ENCODE results near the gene PIAS2. TPM values are rescaled to one million over a fixed set of nuclear protein-coding genes. Genes with fewer than 3 reads are reported as not detected.
"Not testable (repeated sequence)": the region's sequence is repeated elsewhere in the genome, so short reads cannot be mapped to it uniquely, and the experiment has no call there.

Gene PIAS2
- total RNA-seq, 4 donors from 2014 or later = 19.5 to 33.8 (median 27.0) TPM

GRCh38 chr18:46810481-46811000, 106.8 kb downstream of the PIAS2 start:
- 88 to 100% methylated on average over 2 of the region's 2 CpGs for WGBS, 2 donors (ENCODE audit: low coverage in 1 of 2)
- TF ChIP-seq POLR2AphosphoS5 (IDR thresholded peaks at IDR 0.05) = no peak
- no peak for TF ChIP-seq EP300 (IDR thresholded peaks at IDR 0.05; ENCODE audit: low read depth)
- no peak for TF ChIP-seq POLR2A (IDR thresholded peaks at IDR 0.05)
- no peak for TF ChIP-seq CTCF (IDR thresholded peaks at IDR 0.05)
- DNase-seq = no peak
- Histone ChIP-seq H3K9me3 (no peaks in the 10 kb centered on the region), H3K36me3 (no peaks in the 10 kb centered on the region), H3K27ac (no peak overlapping the region), H3K4me1 (no peaks in the 10 kb centered on the region), H3K27me3 (no peaks in the 10 kb centered on the region), H3K4me3 (no peak overlapping the region)
- intact Hi-C loops (cut with DNase I; ENCODE audit: low total_unique reads) = no loop called here
- in situ Hi-C loops (cut with MboI; ENCODE audit: low pct_ligation_motif_present in 1 of 4, low pct_unique_long_range_greater_than_20kb in 1 of 4, low sequenced_read_pairs in 3 of 4) = no loop called here

GRCh38 chr18:46809145-46809544, 108.2 kb downstream of the PIAS2 start:
- no peak overlapping the region for H3K27ac ChIP-seq
- intact Hi-C loops (cut with DNase I; ENCODE audit: low total_unique reads) = no loop called here
- H3K36me3 ChIP-seq = no peaks in the 10 kb centered on the region
- H3K4me1 ChIP-seq = no peaks in the 10 kb centered on the region
- H3K4me3 ChIP-seq = no peak overlapping the region
- no peaks in the 10 kb centered on the region for H3K27me3 ChIP-seq
- TF ChIP-seq POLR2A (IDR thresholded peaks at IDR 0.05) (no peak), EP300 (IDR thresholded peaks at IDR 0.05; ENCODE audit: low read depth) (no peak), POLR2AphosphoS5 (IDR thresholded peaks at IDR 0.05) (no peak), CTCF (IDR thresholded peaks at IDR 0.05) (no peak)
- in situ Hi-C loops (cut with MboI; ENCODE audit: low pct_ligation_motif_present in 1 of 4, low pct_unique_long_range_greater_than_20kb in 1 of 4, low sequenced_read_pairs in 3 of 4) = no loop called here
- WGBS, 2 donors (ENCODE audit: low coverage in 1 of 2) = 73 to 92% methylated on average over 3 to 5 of the region's 5 CpGs
- DNase-seq = no peak
- H3K9me3 ChIP-seq = no peaks in the 10 kb centered on the region

- H3K36me3 ChIP-seq; H3K27ac ChIP-seq; H3K4me3 ChIP-seq; DNase-seq; H3K4me1 ChIP-seq; H3K9me3 ChIP-seq; in situ Hi-C loops (cut with MboI; ENCODE audit: low pct_ligation_motif_present in 1 of 4, low pct_unique_long_range_greater_than_20kb in 1 of 4, low sequenced_read_pairs in 3 of 4); H3K27me3 ChIP-seq: not testable (repeated sequence)
- intact Hi-C loops (cut with DNase I; ENCODE audit: low total_unique reads) = loop anchor here (5.0 kb wide), 1 partner anchor 559 kb away; no protein-coding TSS in a partner anchor
- WGBS, 2 donors (ENCODE audit: low coverage in 1 of 2) = 80 to 93% methylated on average over 1 to 6 of the region's 6 CpGs
Measured at GRCh38 chr18:46795945-46796344, 121.4 kb downstream of the PIAS2 start.

- Histone ChIP-seq H3K27me3 (no peaks in the 10 kb centered on the region), H3K4me3 (no peak overlapping the region), H3K9me3 (no peaks in the 10 kb centered on the region), H3K36me3 (no peaks in the 10 kb centered on the region), H3K4me1 (no peaks in the 10 kb centered on the region), H3K27ac (no peak overlapping the region)
- no peak for DNase-seq
- in situ Hi-C loops (cut with MboI; ENCODE audit: low pct_ligation_motif_present in 1 of 4, low pct_unique_long_range_greater_than_20kb in 1 of 4, low sequenced_read_pairs in 3 of 4) = no loop called here
- intact Hi-C loops (cut with DNase I; ENCODE audit: low total_unique reads) = loop anchor here (5.0 kb wide), 1 partner anchor 557 kb away; no protein-coding TSS in a partner anchor
- TF ChIP-seq POLR2A (IDR thresholded peaks at IDR 0.05) (no peak), CTCF (IDR thresholded peaks at IDR 0.05) (no peak), EP300 (IDR thresholded peaks at IDR 0.05; ENCODE audit: low read depth) (no peak), POLR2AphosphoS5 (IDR thresholded peaks at IDR 0.05) (no peak)
- 40 to 69% methylated on average over 1 of the region's 1 CpG for WGBS, 2 donors (ENCODE audit: low coverage in 1 of 2)
Measured at GRCh38 chr18:46794607-46795006, 122.7 kb downstream of the PIAS2 start.

- 77 to 88% methylated on average over 2 to 3 of the region's 3 CpGs for WGBS, 2 donors (ENCODE audit: low coverage in 1 of 2)
Measured at GRCh38 chr18:46793565-46793964, 123.7 kb downstream of the PIAS2 start.

More at GRCh38 chr18:46793565-46793964, 123.7 kb downstream of the PIAS2 start:
- DNase-seq = no peak
- TF ChIP-seq CTCF (IDR thresholded peaks at IDR 0.05) (no peak), EP300 (IDR thresholded peaks at IDR 0.05; ENCODE audit: low read depth) (no peak), POLR2A (IDR thresholded peaks at IDR 0.05) (no peak), POLR2AphosphoS5 (IDR thresholded peaks at IDR 0.05) (no peak)
- H3K36me3 ChIP-seq = no peaks in the 10 kb centered on the region
- no peaks in the 10 kb centered on the region for H3K9me3 ChIP-seq
- no peak overlapping the region for H3K4me3 ChIP-seq
- no peaks in the 10 kb centered on the region for H3K4me1 ChIP-seq
- in situ Hi-C loops (cut with MboI; ENCODE audit: low pct_ligation_motif_present in 1 of 4, low pct_unique_long_range_greater_than_20kb in 1 of 4, low sequenced_read_pairs in 3 of 4) = no loop called here
- intact Hi-C loops (cut with DNase I; ENCODE audit: low total_unique reads) = no loop called here
- H3K27ac ChIP-seq = no peak overlapping the region
- H3K27me3 ChIP-seq = no peaks in the 10 kb centered on the region
